IMR-90 (cell line): ENCODE results near the gene ICAM2. TPM values are rescaled to one million over a fixed set of nuclear protein-coding genes. Genes with fewer than 3 reads are reported as not detected.

ENCODE experiments used
- ATAC-seq: fragments of 200-7000 bp; cut with Tn5 transposase; 2 replicates; pipeline ENCODE4 v1.9.1; 2020; ENCODE audit warnings: low read depth, mild to moderate bottlenecking, moderate library complexity
- BruUV-seq: library from RNA; stranded (reverse); fragments of 400-500 nt; replicated peaks from 2 replicates; lab custom pipeline; 2021; lab: Mats Ljungman, UMichigan
- CTCF ChIA-PET: fragments of 300-600 bp; formaldehyde crosslinking; extraction: SDS; loops from one replicate; lab custom pipeline; 2021; ENCODE audit warnings: antibody characterized with exemption; lab: Yijun Ruan, JAX
- POLR2A ChIA-PET: fragments of 300-600 bp; sonication (Branson Sonifier 250); formaldehyde crosslinking; loops from one replicate; lab custom pipeline; 2022; ENCODE audit warnings: antibody characterized with exemption; ENCODE audit not compliant: unreplicated experiment; lab: Charles Lee
- DNase-seq: peaks from one replicate; pipeline ENCODE4 v3.0.0; 2013
- H2AFZ ChIP-seq: replicated peaks from 2 replicates; pipeline ENCODE3; 2013; ENCODE audit warnings: low read length, mild to moderate bottlenecking; ENCODE audit not compliant: poor library complexity
- H2AK5ac ChIP-seq: 2 replicates; pipeline ENCODE4 v1.6.1; 2013; ENCODE audit warnings: low read depth, low read length, inconsistent platforms
- H2AK9ac ChIP-seq: replicated peaks from 2 replicates; pipeline ENCODE3; 2013; ENCODE audit warnings: mild to moderate bottlenecking, low read depth, low read length, moderate library complexity; ENCODE audit not compliant: poor library complexity
- H2BK120ac ChIP-seq: 2 replicates; pipeline ENCODE4 v1.6.1; 2013; ENCODE audit warnings: low read depth, low read length, inconsistent platforms
- H2BK15ac ChIP-seq: 3 replicates; pipeline ENCODE4 v1.6.1; 2013; ENCODE audit warnings: low read depth, low read length, inconsistent platforms
- H2BK20ac ChIP-seq: 2 replicates; pipeline ENCODE4 v1.6.1; 2013; ENCODE audit warnings: low read depth, mild to moderate bottlenecking, inconsistent platforms, low read length, moderate library complexity
- H2BK5ac ChIP-seq: 2 replicates; pipeline ENCODE4 v1.6.1; 2013; ENCODE audit warnings: mild to moderate bottlenecking, low read depth, low read length, inconsistent platforms; ENCODE audit not compliant: poor library complexity, severe bottlenecking
- H3K14ac ChIP-seq: replicated peaks from 2 replicates; pipeline ENCODE4 v1.6.1; 2013; ENCODE audit warnings: low read depth, low read length, inconsistent platforms
- H3K18ac ChIP-seq: 2 replicates; pipeline ENCODE4 v1.6.1; 2013; ENCODE audit warnings: low read depth, low read length, control low read depth
- H3K23ac ChIP-seq: 2 replicates; pipeline ENCODE4 v1.6.1; 2013; ENCODE audit warnings: low read depth, low read length, inconsistent platforms
- H3K27ac ChIP-seq: 2 replicates; pipeline ENCODE4 v1.5.1; 2013; ENCODE audit warnings: mild to moderate bottlenecking, control low read depth, low read length; ENCODE audit not compliant: insufficient read depth
- H3K27me3 ChIP-seq: 2 replicates; pipeline ENCODE4 v1.6.1; 2013; ENCODE audit warnings: low read length; ENCODE audit not compliant: control insufficient read depth, insufficient read depth
- H3K36me3 ChIP-seq: 2 replicates; pipeline ENCODE4 v1.6.1; 2013; ENCODE audit warnings: low read length, mixed read lengths; ENCODE audit not compliant: control insufficient read depth, insufficient read depth
- H3K4ac ChIP-seq: 2 replicates; pipeline ENCODE4 v1.6.1; 2013; ENCODE audit warnings: low read depth, low read length, inconsistent platforms
- H3K4me1 ChIP-seq: 2 replicates; pipeline ENCODE4 v1.6.1; 2013; ENCODE audit warnings: low read length, mixed read lengths; ENCODE audit not compliant: control insufficient read depth, insufficient read depth
- H3K4me2 ChIP-seq: 2 replicates; pipeline ENCODE4 v1.6.1; 2013; ENCODE audit warnings: low read depth, mild to moderate bottlenecking, control low read depth, low read length, moderate library complexity
- H3K4me3 ChIP-seq: 2 replicates; pipeline ENCODE4 v1.5.1; 2013; ENCODE audit warnings: low read depth, mild to moderate bottlenecking, control low read depth, low read length, moderate library complexity; ENCODE audit not compliant: insufficient read depth
- H3K56ac ChIP-seq: 2 replicates; pipeline ENCODE4 v1.6.1; 2013; ENCODE audit warnings: low read length, inconsistent platforms; ENCODE audit not compliant: insufficient read depth; ENCODE audit errors: extremely low read depth
- H3K79me1 ChIP-seq, 2 experiments: 2 replicates each; pipeline ENCODE4 v1.6.1; 2013; ENCODE audit warnings: low read length in 2 of 2, inconsistent platforms in 1 of 2, low read depth in 1 of 2
- H3K9ac ChIP-seq: 2 replicates; pipeline ENCODE4 v1.6.1; 2013; ENCODE audit warnings: low read depth, low read length, control low read depth
- H3K9me1 ChIP-seq: 2 replicates; pipeline ENCODE4 v1.6.1; 2013; ENCODE audit warnings: low read length, inconsistent platforms; ENCODE audit not compliant: insufficient read depth
- H3K9me3 ChIP-seq: 2 replicates; pipeline ENCODE4 v1.6.1; 2013; ENCODE audit warnings: low read length; ENCODE audit not compliant: control insufficient read depth, insufficient read depth
- H4K20me1 ChIP-seq: 2 replicates; pipeline ENCODE4 v1.6.1; 2013; ENCODE audit warnings: low read length, inconsistent platforms; ENCODE audit not compliant: insufficient read depth
- H4K5ac ChIP-seq: 2 replicates; pipeline ENCODE4 v1.6.1; 2013; ENCODE audit warnings: mild to moderate bottlenecking, low read depth, low read length, control low read depth
- H4K8ac ChIP-seq, 2 experiments: 2 replicates each; pipeline ENCODE4 v1.6.1; 2013; ENCODE audit warnings: low read depth in 2 of 2, low read length in 2 of 2, control low read depth in 1 of 2, inconsistent platforms in 1 of 2
- H4K91ac ChIP-seq: 2 replicates; pipeline ENCODE4 v1.6.1; 2013; ENCODE audit warnings: low read depth, low read length, inconsistent platforms; ENCODE audit not compliant: insufficient read depth
- BHLHE40 ChIP-seq: fragments of 150-350 bp; IDR thresholded peaks from 2 replicates; pipeline ENCODE4 v1.6.1; 2016; ENCODE audit warnings: mild to moderate bottlenecking, low read depth, low read length
- CEBPB ChIP-seq: IDR thresholded peaks from 2 replicates; pipeline ENCODE4 v1.6.1; 2012; ENCODE audit warnings: low read depth, low read length, improper control_type of control experiment
- CHD1 ChIP-seq: IDR thresholded peaks from 2 replicates; pipeline ENCODE4 v1.6.1; 2012; ENCODE audit warnings: low read depth, low read length, improper control_type of control experiment
- FOS ChIP-seq: fragments of 150-350 bp; IDR thresholded peaks from 2 replicates; pipeline ENCODE4 v1.6.1; 2016; ENCODE audit warnings: low read depth, low read length
- MAFK ChIP-seq: IDR thresholded peaks from 2 replicates; pipeline ENCODE4 v1.6.1; 2012; ENCODE audit warnings: low read depth, low read length, improper control_type of control experiment
- MAZ ChIP-seq: IDR thresholded peaks from 2 replicates; pipeline ENCODE4 v1.6.1; 2012; ENCODE audit warnings: low read depth, mild to moderate bottlenecking, low read length, improper control_type of control experiment, moderate library complexity, borderline replicate concordance
- MXI1 ChIP-seq: IDR thresholded peaks from 2 replicates; pipeline ENCODE4 v1.6.1; 2012; ENCODE audit warnings: low read depth, mild to moderate bottlenecking, low read length, moderate library complexity, borderline replicate concordance
- NFE2L2 ChIP-seq: fragments of 150-350 bp; IDR thresholded peaks from 2 replicates; pipeline ENCODE4 v1.6.1; 2016; ENCODE audit warnings: low read depth, mild to moderate bottlenecking, low read length
- POLR2A ChIP-seq: IDR thresholded peaks from 2 replicates; pipeline ENCODE4 v1.6.1; 2012; ENCODE audit warnings: mild to moderate bottlenecking, low read depth, low read length
- RAD21 ChIP-seq: IDR thresholded peaks from 2 replicates; pipeline ENCODE4 v1.6.1; 2012; ENCODE audit warnings: low read length, improper control_type of control experiment
- RCOR1 ChIP-seq: IDR thresholded peaks from 2 replicates; pipeline ENCODE4 v1.6.1; 2012; ENCODE audit warnings: mild to moderate bottlenecking, low read length, improper control_type of control experiment; ENCODE audit not compliant: insufficient replicate concordance
- RFX5 ChIP-seq: IDR thresholded peaks from 2 replicates; pipeline ENCODE4 v1.8.0; 2012; ENCODE audit warnings: low read depth, mild to moderate bottlenecking, low read length, moderate library complexity
- SMC3 ChIP-seq: fragments of 150-350 bp; IDR thresholded peaks from 2 replicates; pipeline ENCODE4 v1.6.1; 2016; ENCODE audit warnings: low read depth, mild to moderate bottlenecking, antibody characterized with exemption, low read length, moderate library complexity
- WGBS, 2 experiments: methylation state at CpG; one replicate each; pipeline versions ENCODE4 v1.1.5 to v1.1.7; 2013; ENCODE audit warnings: missing lambda C conversion rate in 2 of 2; ENCODE audit not compliant: insufficient read length in 1 of 2; ENCODE audit errors: extremely low coverage in 2 of 2; 5-methylcytosine and 5-hydroxymethylcytosine counted together
- dilution Hi-C: fragments of 300-500 bp; cut with HindIII; formaldehyde crosslinking; loops from one replicate; pipeline ENCODE4 v1.14.3; 2018; ENCODE audit warnings: low sequenced_read_pairs; ENCODE audit not compliant: unreplicated experiment
- in situ Hi-C: fragments of 300-500 bp; cut with MboI; formaldehyde crosslinking; loops from 3 replicates; pipeline ENCODE4 v1.14.3; 2019; ENCODE audit warnings: low sequenced_read_pairs, inconsistent platforms, mixed read lengths
- intact Hi-C: fragments of 100-400 bp; cut with micrococcal nuclease; formaldehyde crosslinking; loops from 2 replicates; pipeline ENCODE4 v1.10.0; 2022
- polyA plus RNA-seq, 3 experiments: library from polyadenylated mRNA; depleted of rRNA; stranded (reverse); fragments of >200 nt; gene quantifications; 2 replicates each; pipeline ENCODE4 v1.2.3, GENCODE V29; 2012; ENCODE audit warnings: low replicate concordance in 1 of 3
- total RNA-seq: library from RNA; depleted of rRNA; stranded (reverse); fragments of >200 nt; gene quantifications from 2 replicates; pipeline ENCODE4 v1.2.3, GENCODE V29; 2012
- TF ChIP-seq, protein P1 (sequence below): fragments of 150-350 bp; IDR thresholded peaks from 2 replicates; pipeline ENCODE4 v1.6.1; 2017; ENCODE audit warnings: mild to moderate bottlenecking, antibody characterized with exemption, low read length, low read depth
- TF ChIP-seq, protein P2 (sequence below): conservative IDR thresholded peaks from 2 replicates; pipeline ENCODE4 v1.5.1; 2012; ENCODE audit warnings: mild to moderate bottlenecking, low read depth, low read length, improper control_type of control experiment
- TF ChIP-seq, protein P3 (sequence below): fragments of 150-350 bp; IDR thresholded peaks from 2 replicates; pipeline ENCODE4 v1.6.1; 2016; ENCODE audit warnings: low read depth, mild to moderate bottlenecking, low read length, moderate library complexity, borderline replicate concordance

Gene ICAM2
- total and polyA plus RNA-seq, 2 of the 4 experiments (the other 2 are of a cell fraction) = 0.12 TPM; not detected in 1

DNA sequence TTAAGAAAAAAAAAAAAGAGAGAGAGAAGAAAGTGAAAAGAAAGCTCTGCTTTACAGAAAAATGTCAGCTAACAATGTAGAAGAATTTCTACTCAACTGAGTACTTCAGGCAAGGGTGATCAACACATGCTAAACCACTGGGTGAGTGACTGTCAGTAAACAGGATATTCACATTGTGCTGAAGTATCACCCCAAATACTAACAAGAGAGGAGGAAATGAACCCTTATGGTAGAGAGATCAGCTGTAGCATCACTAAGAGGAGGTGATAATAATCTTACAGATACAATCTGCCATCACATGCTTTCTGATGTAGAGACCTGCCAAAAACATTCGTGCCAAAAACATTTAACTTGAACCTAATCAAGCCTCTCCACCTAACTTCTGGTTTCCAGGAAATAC, 30.7 kb upstream of the ICAM2 start:
- dilution Hi-C loops = no loop called here
- H4K20me1 ChIP-seq = no peaks in the 10 kb centered on the region
- H2BK120ac ChIP-seq = no peak overlapping the region
- TF ChIP-seq NFE2L2 = no peak
- TF ChIP-seq CHD1 = no peak
- TF ChIP-seq, protein P1, sequence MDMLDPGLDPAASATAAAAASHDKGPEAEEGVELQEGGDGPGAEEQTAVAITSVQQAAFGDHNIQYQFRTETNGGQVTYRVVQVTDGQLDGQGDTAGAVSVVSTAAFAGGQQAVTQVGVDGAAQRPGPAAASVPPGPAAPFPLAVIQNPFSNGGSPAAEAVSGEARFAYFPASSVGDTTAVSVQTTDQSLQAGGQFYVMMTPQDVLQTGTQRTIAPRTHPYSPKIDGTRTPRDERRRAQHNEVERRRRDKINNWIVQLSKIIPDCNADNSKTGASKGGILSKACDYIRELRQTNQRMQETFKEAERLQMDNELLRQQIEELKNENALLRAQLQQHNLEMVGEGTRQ = no peak
- no peak for TF ChIP-seq RCOR1
- no peak for TF ChIP-seq MAFK
- TF ChIP-seq SMC3 = no peak
- TF ChIP-seq POLR2A = no peak
- no peak for TF ChIP-seq RAD21
- no peak for TF ChIP-seq BHLHE40
- TF ChIP-seq MAZ = no peak
- TF ChIP-seq, protein P2, sequence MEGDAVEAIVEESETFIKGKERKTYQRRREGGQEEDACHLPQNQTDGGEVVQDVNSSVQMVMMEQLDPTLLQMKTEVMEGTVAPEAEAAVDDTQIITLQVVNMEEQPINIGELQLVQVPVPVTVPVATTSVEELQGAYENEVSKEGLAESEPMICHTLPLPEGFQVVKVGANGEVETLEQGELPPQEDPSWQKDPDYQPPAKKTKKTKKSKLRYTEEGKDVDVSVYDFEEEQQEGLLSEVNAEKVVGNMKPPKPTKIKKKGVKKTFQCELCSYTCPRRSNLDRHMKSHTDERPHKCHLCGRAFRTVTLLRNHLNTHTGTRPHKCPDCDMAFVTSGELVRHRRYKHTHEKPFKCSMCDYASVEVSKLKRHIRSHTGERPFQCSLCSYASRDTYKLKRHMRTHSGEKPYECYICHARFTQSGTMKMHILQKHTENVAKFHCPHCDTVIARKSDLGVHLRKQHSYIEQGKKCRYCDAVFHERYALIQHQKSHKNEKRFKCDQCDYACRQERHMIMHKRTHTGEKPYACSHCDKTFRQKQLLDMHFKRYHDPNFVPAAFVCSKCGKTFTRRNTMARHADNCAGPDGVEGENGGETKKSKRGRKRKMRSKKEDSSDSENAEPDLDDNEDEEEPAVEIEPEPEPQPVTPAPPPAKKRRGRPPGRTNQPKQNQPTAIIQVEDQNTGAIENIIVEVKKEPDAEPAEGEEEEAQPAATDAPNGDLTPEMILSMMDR = no peak
- TF ChIP-seq, protein P3, sequence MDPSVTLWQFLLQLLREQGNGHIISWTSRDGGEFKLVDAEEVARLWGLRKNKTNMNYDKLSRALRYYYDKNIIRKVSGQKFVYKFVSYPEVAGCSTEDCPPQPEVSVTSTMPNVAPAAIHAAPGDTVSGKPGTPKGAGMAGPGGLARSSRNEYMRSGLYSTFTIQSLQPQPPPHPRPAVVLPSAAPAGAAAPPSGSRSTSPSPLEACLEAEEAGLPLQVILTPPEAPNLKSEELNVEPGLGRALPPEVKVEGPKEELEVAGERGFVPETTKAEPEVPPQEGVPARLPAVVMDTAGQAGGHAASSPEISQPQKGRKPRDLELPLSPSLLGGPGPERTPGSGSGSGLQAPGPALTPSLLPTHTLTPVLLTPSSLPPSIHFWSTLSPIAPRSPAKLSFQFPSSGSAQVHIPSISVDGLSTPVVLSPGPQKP = no peak
- no peak for TF ChIP-seq FOS
- TF ChIP-seq RFX5 = no peak
- TF ChIP-seq CEBPB = no peak
- TF ChIP-seq MXI1 = no peak
- no peak overlapping the region for H3K4ac ChIP-seq
- no peak overlapping the region for H4K5ac ChIP-seq
- H3K18ac ChIP-seq = no peak overlapping the region
- H4K91ac ChIP-seq = no peak overlapping the region
- H3K9me1 ChIP-seq = 0 out of 2 replicates have a peak, but pooled peaks cover 2% of the 10 kb centered on the region
- BruUV-seq = no TSS peak
- no peaks in the 10 kb centered on the region for H3K9me3 ChIP-seq
- H2AK9ac ChIP-seq = no peak overlapping the region
- no peak overlapping the region for H3K27ac ChIP-seq
- ChIA-PET CTCF (no interaction called here), POLR2A (no interaction called here)
- H2AK5ac ChIP-seq = no peak overlapping the region
- in situ Hi-C loops = no loop called here
- H3K4me3 ChIP-seq = no peak overlapping the region
- H3K36me3 ChIP-seq = peaks cover 45% of the 10 kb centered on the region
- H3K56ac ChIP-seq = no peak overlapping the region
- no peak overlapping the region for H2BK20ac ChIP-seq
- no peak for ATAC-seq
- DNase-seq = no peak
- no peak overlapping the region for H3K14ac ChIP-seq
- no peak overlapping the region for H2BK5ac ChIP-seq
- H3K9ac ChIP-seq = no peak overlapping the region
- no peaks in the 10 kb centered on the region for H3K4me1 ChIP-seq
- no peaks in the 10 kb centered on the region for H3K79me1 ChIP-seq
- no peaks in the 10 kb centered on the region for H3K27me3 ChIP-seq
- 33% methylated on average over 1 of the region's 1 CpG; no CpG with 5 or more reads in 1 of the 2 experiments for WGBS, 2 experiments
- H4K8ac ChIP-seq = no peak overlapping the region
- no peak overlapping the region for H3K23ac ChIP-seq
- no peak overlapping the region for H3K4me2 ChIP-seq
- no peak overlapping the region for H2BK15ac ChIP-seq
- no peak overlapping the region for H2AFZ ChIP-seq
- intact Hi-C loops = no loop called here
